Natural killer cell (primary cell): ENCODE measurements around the gene SPRYD3. TPM values are rescaled to one million over a fixed set of nuclear protein-coding genes. Genes with fewer than 3 reads are reported as not detected.
A peak's percentile ranks its signal among the peaks of the same experiment; 100 is the strongest.

Experiments used
- ATAC-seq, 3 donors: fragments of 150-1000 bp in 2 of 3; fragments of 200-7000 bp in 1 of 3; cut with Tn5 transposase; 1 replicate in 1 of 3; 2 replicates in 2 of 3; pipeline ENCODE4 v1.10.0; 2021; ENCODE audit warnings: mild to moderate bottlenecking in 2 of 3, moderate library complexity in 2 of 3
- DNase-seq, 2 donors: peaks; one replicate each; pipeline versions ENCODE4 v3.0.0 to v3.0.0-alpha.2; 2013 to 2021; ENCODE audit warnings: mixed read lengths in 1 of 2
- H3K27ac ChIP-seq: one replicate; pipeline ENCODE4 v1.5.1; 2013; ENCODE audit warnings: mild to moderate bottlenecking, low read length
- H3K27me3 ChIP-seq: one replicate; pipeline ENCODE4 v1.6.1; 2013; ENCODE audit warnings: low read length; ENCODE audit not compliant: control insufficient read depth, insufficient read depth
- H3K36me3 ChIP-seq: one replicate; pipeline ENCODE4 v1.6.1; 2013; ENCODE audit warnings: low read length; ENCODE audit not compliant: control insufficient read depth, insufficient read depth
- H3K4me1 ChIP-seq: one replicate; pipeline ENCODE4 v1.6.1; 2013; ENCODE audit warnings: low read length; ENCODE audit not compliant: control insufficient read depth, insufficient read depth
- H3K4me3 ChIP-seq: one replicate; pipeline ENCODE4 v1.5.1; 2013; ENCODE audit warnings: low read length
- H3K9me3 ChIP-seq: one replicate; pipeline ENCODE4 v1.6.1; 2013; ENCODE audit warnings: low read length; ENCODE audit not compliant: control insufficient read depth, insufficient read depth
- H3K27ac Mint-ChIP-seq, 2 donors: one replicate each; pipeline ENCODE4 v1.8.0; 2022; ENCODE audit warnings: mild to moderate bottlenecking in 2 of 2, mixed read lengths in 2 of 2, moderate library complexity in 1 of 2
- H3K27me3 Mint-ChIP-seq, 2 donors: one replicate each; pipeline ENCODE4 v1.8.0; 2022; ENCODE audit warnings: low read depth in 2 of 2, mixed read lengths in 2 of 2
- H3K36me3 Mint-ChIP-seq: one replicate; pipeline ENCODE4 v1.8.0; 2022; ENCODE audit warnings: mixed read lengths
- H3K4me1 Mint-ChIP-seq, 2 donors: one replicate each; pipeline ENCODE4 v1.8.0; 2022; ENCODE audit warnings: mixed read lengths in 2 of 2
- H3K4me3 Mint-ChIP-seq: one replicate; pipeline ENCODE4 v1.8.0; 2022; ENCODE audit warnings: mild to moderate bottlenecking, moderate library complexity, mixed read lengths
- H3K9me3 Mint-ChIP-seq, 2 donors: one replicate each; pipeline ENCODE4 v1.8.0; 2022; ENCODE audit warnings: mixed read lengths in 2 of 2
- WGBS: methylation state at CpG from one replicate; pipeline ENCODE4 v1.1.7; 2013; ENCODE audit warnings: missing lambda C conversion rate; ENCODE audit not compliant: insufficient coverage; 5-methylcytosine and 5-hydroxymethylcytosine counted together
- intact Hi-C: fragments of 100-400 bp; cut with micrococcal nuclease; formaldehyde crosslinking; loops from one replicate; pipeline ENCODE4 v1.14.2; 2022
- total RNA-seq, 4 donors: library from RNA; stranded (reverse); fragments of 120-200 nt in 1 of 4; gene quantifications; one replicate each; pipeline versions ENCODE4 v1.2.3 to v1.2.4, GENCODE V29; 2013 to 2022
- TF ChIP-seq, protein P1 (sequence below): fragments of 200-600 bp; IDR thresholded peaks from one replicate; pipeline ENCODE4 v1.8.0; 2022; ENCODE audit warnings: antibody characterized with exemption

Gene SPRYD3
- total RNA-seq, 3 donors from 2014 or later (not counting 1 experiment from before 2014, with no cell fraction given), result 32.6 to 48.0 (median 42.6) TPM

DNA sequence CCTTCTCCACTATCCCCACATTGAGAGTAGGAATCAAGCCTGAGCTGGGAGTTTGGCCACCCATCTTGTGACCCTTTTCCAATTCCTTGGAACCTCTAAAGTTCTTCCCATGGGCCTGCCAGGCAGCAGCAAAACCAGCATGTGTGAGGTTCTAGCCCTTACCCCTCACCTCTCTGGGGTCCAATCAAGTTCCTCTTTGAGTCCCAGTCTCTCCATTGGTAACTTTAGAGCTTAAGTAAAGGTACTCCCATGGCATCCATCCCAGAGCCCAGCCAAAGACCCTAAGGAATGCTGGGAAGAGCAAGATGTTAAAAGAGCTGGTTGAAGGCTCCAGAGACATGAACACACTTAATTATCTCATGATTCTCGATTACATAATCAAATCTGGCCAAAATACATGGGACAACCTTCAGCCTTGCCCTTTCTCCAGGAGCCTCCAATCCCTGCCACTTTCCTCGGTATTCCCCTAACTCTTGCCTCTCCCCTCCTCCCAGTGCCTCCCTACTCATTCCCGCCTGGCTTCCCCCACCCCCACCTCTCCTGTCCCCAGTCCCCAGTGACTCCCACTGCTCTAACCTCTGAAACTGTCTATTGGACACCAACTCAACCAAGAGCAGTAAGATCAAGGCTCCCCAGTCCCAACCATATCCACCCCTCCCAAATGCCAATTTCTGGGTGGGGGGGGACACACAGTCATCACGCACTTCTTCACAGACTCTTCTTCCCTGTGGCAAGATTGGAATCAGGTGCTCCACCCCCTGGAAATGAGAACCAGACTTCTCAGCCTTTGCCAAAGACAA lies 34.1 kb downstream of the SPRYD3 start:
- intact Hi-C loops, result loop anchor here (5.0 kb wide), 1 partner anchor 38 kb away; the partner anchor contains the start of gene EIF4B
- H3K4me3 ChIP-seq, result no peak overlapping the region
- peaks cover 2% of the 10 kb centered on the region for H3K36me3 Mint-ChIP-seq
- H3K4me1 ChIP-seq, result peaks cover 18% of the 10 kb centered on the region
- ATAC-seq, result no peak
- peaks cover 2% of the 10 kb centered on the region for H3K36me3 ChIP-seq
- no peaks in the 10 kb centered on the region for H3K27me3 ChIP-seq
- no peak for DNase-seq
- H3K4me3 Mint-ChIP-seq, result peak overlapping the region; percentile 40
- H3K4me1 Mint-ChIP-seq, result peaks cover 9 to 17% of the 10 kb centered on the region in 2 donors
- no peak overlapping the region for H3K27ac ChIP-seq
- H3K27me3 Mint-ChIP-seq, result peaks cover 0 to 4% of the 10 kb centered on the region in 2 donors
- 85% methylated on average over 4 of the region's 4 CpGs for WGBS
- H3K9me3 Mint-ChIP-seq, result no peaks in the 10 kb centered on the region
- TF ChIP-seq, protein P1, sequence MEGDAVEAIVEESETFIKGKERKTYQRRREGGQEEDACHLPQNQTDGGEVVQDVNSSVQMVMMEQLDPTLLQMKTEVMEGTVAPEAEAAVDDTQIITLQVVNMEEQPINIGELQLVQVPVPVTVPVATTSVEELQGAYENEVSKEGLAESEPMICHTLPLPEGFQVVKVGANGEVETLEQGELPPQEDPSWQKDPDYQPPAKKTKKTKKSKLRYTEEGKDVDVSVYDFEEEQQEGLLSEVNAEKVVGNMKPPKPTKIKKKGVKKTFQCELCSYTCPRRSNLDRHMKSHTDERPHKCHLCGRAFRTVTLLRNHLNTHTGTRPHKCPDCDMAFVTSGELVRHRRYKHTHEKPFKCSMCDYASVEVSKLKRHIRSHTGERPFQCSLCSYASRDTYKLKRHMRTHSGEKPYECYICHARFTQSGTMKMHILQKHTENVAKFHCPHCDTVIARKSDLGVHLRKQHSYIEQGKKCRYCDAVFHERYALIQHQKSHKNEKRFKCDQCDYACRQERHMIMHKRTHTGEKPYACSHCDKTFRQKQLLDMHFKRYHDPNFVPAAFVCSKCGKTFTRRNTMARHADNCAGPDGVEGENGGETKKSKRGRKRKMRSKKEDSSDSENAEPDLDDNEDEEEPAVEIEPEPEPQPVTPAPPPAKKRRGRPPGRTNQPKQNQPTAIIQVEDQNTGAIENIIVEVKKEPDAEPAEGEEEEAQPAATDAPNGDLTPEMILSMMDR, result no peak
- no peaks in the 10 kb centered on the region for H3K9me3 ChIP-seq
- no peak overlapping the region for H3K27ac Mint-ChIP-seq

DNA sequence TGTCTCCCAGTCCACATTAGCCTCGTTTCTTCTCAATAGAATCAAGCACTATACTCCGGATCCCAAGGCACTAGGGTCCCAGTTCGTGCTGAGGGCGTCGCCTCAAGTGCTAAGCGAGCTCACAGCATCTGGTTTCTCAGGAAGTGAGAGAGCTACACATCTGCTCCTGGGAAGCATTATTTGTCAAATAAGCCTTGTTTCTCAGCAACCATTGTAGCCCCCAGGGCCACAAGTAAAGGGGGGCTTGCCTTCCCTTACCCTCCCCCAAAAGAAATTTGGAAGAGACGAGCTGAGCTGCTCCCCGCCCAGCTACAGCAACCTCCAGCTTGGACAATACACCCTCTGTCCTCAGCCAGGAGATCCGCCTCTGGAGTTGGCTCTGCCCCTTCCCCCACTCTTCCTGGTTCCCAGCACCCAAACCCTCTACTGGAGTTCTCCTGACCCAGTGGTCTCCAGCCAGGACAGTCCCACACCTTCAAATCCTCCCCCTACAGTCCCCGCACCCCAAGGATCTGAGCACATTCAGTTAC lies 35.1 kb downstream of the SPRYD3 start:
- Mint-ChIP-seq H3K27me3 (peaks cover 0 to 4% of the 10 kb centered on the region in 2 donors), H3K4me3 (peak overlapping the region; percentile 13), H3K27ac (no peak overlapping the region), H3K9me3 (no peaks in the 10 kb centered on the region), H3K36me3 (peaks cover 12% of the 10 kb centered on the region), H3K4me1 (peaks cover 10 to 17% of the 10 kb centered on the region in 2 donors)
- no peak for ATAC-seq
- intact Hi-C loops, result no loop called here
- Histone ChIP-seq H3K27me3 (no peaks in the 10 kb centered on the region), H3K4me1 (peaks cover 19% of the 10 kb centered on the region), H3K36me3 (peaks cover 11% of the 10 kb centered on the region), H3K4me3 (no peak overlapping the region), H3K9me3 (no peaks in the 10 kb centered on the region), H3K27ac (no peak overlapping the region)
- no peak for DNase-seq
- WGBS, result 72% methylated on average over 10 of the region's 10 CpGs
- TF ChIP-seq, protein P1, result no peak

DNA sequence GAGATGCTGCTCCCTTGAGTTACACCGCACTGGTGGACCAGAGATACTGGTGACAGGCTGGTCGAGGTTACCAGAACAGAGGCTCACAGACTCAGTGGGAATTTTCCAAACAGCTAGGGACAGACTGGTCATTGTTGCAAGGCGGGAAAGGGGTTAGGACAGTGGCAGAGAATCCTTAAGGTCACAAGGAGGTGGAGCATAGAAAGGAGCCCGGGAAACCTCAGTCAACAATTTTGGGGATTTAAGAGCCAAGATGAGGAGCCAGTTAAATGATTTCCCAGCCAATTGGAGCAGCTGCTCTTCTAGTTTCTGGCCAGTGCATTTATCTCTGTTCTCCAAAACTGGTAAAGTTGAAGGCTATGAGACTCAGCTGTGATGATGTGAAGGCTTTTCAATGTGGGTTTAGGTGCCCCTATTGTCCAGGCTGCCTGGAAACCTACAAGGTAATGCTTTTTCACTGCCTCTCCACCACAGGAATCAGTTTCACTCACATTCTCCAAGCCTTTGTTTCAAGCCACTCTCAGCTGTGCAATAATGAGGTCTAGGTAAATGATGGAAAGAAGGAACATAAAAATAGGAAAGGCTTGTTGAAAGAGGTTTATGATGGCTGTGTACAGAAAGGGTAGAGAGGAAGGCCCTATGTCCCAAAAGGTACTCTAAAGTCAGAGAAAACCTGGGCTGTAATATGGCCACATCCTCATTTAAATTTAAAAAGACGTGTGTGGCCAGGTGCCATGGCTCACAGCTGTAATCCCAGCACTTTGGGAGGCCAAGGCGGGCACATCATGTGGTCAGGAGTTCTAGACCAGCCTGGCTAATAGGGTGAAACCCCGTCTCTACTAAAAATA lies 36.4 kb downstream of the SPRYD3 start:
- TF ChIP-seq, protein P1, result no peak
- Mint-ChIP-seq H3K36me3 (peaks cover 20% of the 10 kb centered on the region), H3K4me1 (peaks cover 17 to 28% of the 10 kb centered on the region in 2 donors), H3K9me3 (no peaks in the 10 kb centered on the region), H3K27me3 (peaks cover 0 to 4% of the 10 kb centered on the region in 2 donors), H3K27ac (peak overlapping the region in 1 of 2 donors; percentile 39), H3K4me3 (no peak overlapping the region)
- intact Hi-C loops, result no loop called here
- Histone ChIP-seq H3K36me3 (peaks cover 23% of the 10 kb centered on the region), H3K9me3 (no peaks in the 10 kb centered on the region), H3K4me3 (no peak overlapping the region), H3K27me3 (no peaks in the 10 kb centered on the region), H3K4me1 (peaks cover 25% of the 10 kb centered on the region), H3K27ac (no peak overlapping the region)
- DNase-seq, result no peak
- no peak for ATAC-seq
- WGBS, result 94% methylated on average over 7 of the region's 7 CpGs
